ENCODE results near the gene DCAF4L1.

- TF ChIP-seq CTCF (IDR thresholded peaks at IDR 0.05) (peak in 4 of 6 experiments; percentile 28 to 61 (median 40)), POLR2A (IDR thresholded peaks at IDR 0.05) (peak; percentile 56 to 83)
Observed at GRCh38 chr4:41934901-41935651, 46.5 kb upstream of the DCAF4L1 start, which contains the start of gene TMEM33.
